ENCODE results near the gene RYK. TPM values are rescaled to one million over a fixed set of nuclear protein-coding genes. Genes with fewer than 3 reads are reported as not detected.
"Not testable (repeated sequence)": the region's sequence is repeated elsewhere in the genome, so short reads cannot be mapped to it uniquely, and the experiment has no call there.

The RYK gene
- total RNA-seq, 1 donor from 2014 or later = 60.4 TPM

- H3K4me3 Mint-ChIP-seq (ENCODE audit: unreplicated experiment); H3K4me1 Mint-ChIP-seq (ENCODE audit: unreplicated experiment); H3K9me3 Mint-ChIP-seq (ENCODE audit: unreplicated experiment); H3K36me3 Mint-ChIP-seq (ENCODE audit: low read depth, unreplicated experiment); H3K27ac Mint-ChIP-seq (ENCODE audit: unreplicated experiment); DNase-seq (ENCODE audit: low spot score); H3K27me3 Mint-ChIP-seq (ENCODE audit: unreplicated experiment): not testable (repeated sequence)
- peak; percentile 7 for TF ChIP-seq CTCF (IDR thresholded peaks at IDR 0.05; ENCODE audit: unreplicated experiment)
Measured at GRCh38 chr3:134224796-134225156, 25.9 kb downstream of the RYK start.

- H3K4me1 Mint-ChIP-seq (ENCODE audit: unreplicated experiment) = peaks cover 9% of the 10 kb centered on the region
- peaks cover 3% of the 10 kb centered on the region for H3K36me3 Mint-ChIP-seq (ENCODE audit: low read depth, unreplicated experiment)
- DNase-seq (ENCODE audit: low spot score) = no peak
- no peaks in the 10 kb centered on the region for H3K27me3 Mint-ChIP-seq (ENCODE audit: unreplicated experiment)
- no peaks in the 10 kb centered on the region for H3K9me3 Mint-ChIP-seq (ENCODE audit: unreplicated experiment)
- TF ChIP-seq CTCF (IDR thresholded peaks at IDR 0.05; ENCODE audit: unreplicated experiment) = no peak
- no peak overlapping the region for H3K27ac Mint-ChIP-seq (ENCODE audit: unreplicated experiment)
- H3K4me3 Mint-ChIP-seq (ENCODE audit: unreplicated experiment) = no peak overlapping the region
Measured at GRCh38 chr3:134222835-134223234, 27.8 kb downstream of the RYK start.

- H3K36me3 Mint-ChIP-seq (ENCODE audit: low read depth, unreplicated experiment) = peaks cover 3% of the 10 kb centered on the region
- no peak overlapping the region for H3K27ac Mint-ChIP-seq (ENCODE audit: unreplicated experiment)
- H3K27me3 Mint-ChIP-seq (ENCODE audit: unreplicated experiment) = no peaks in the 10 kb centered on the region
- no peaks in the 10 kb centered on the region for H3K9me3 Mint-ChIP-seq (ENCODE audit: unreplicated experiment)
- DNase-seq (ENCODE audit: low spot score) = no peak
- H3K4me1 Mint-ChIP-seq (ENCODE audit: unreplicated experiment) = peaks cover 9% of the 10 kb centered on the region
- no peak overlapping the region for H3K4me3 Mint-ChIP-seq (ENCODE audit: unreplicated experiment)
- TF ChIP-seq CTCF (IDR thresholded peaks at IDR 0.05; ENCODE audit: unreplicated experiment) = no peak
Measured at GRCh38 chr3:134216851-134217250, 33.8 kb downstream of the RYK start.

- H3K9me3 Mint-ChIP-seq (ENCODE audit: unreplicated experiment) = no peaks in the 10 kb centered on the region
- no peak for DNase-seq (ENCODE audit: low spot score)
- H3K36me3 Mint-ChIP-seq (ENCODE audit: low read depth, unreplicated experiment) = peaks cover 3% of the 10 kb centered on the region
- no peak overlapping the region for H3K4me3 Mint-ChIP-seq (ENCODE audit: unreplicated experiment)
- peaks cover 9% of the 10 kb centered on the region for H3K4me1 Mint-ChIP-seq (ENCODE audit: unreplicated experiment)
- no peak for TF ChIP-seq CTCF (IDR thresholded peaks at IDR 0.05; ENCODE audit: unreplicated experiment)
- H3K27ac Mint-ChIP-seq (ENCODE audit: unreplicated experiment) = no peak overlapping the region
- H3K27me3 Mint-ChIP-seq (ENCODE audit: unreplicated experiment) = no peaks in the 10 kb centered on the region
Measured at GRCh38 chr3:134216191-134216764, 34.4 kb downstream of the RYK start.

GRCh38 chr3:134214239-134214638 is 36.4 kb downstream of the RYK start:
- Mint-ChIP-seq H3K9me3 (ENCODE audit: unreplicated experiment) (no peaks in the 10 kb centered on the region), H3K27ac (ENCODE audit: unreplicated experiment) (no peak overlapping the region), H3K4me1 (ENCODE audit: unreplicated experiment) (peaks cover 9% of the 10 kb centered on the region), H3K27me3 (ENCODE audit: unreplicated experiment) (peaks cover 2% of the 10 kb centered on the region), H3K36me3 (ENCODE audit: low read depth, unreplicated experiment) (peaks cover 9% of the 10 kb centered on the region), H3K4me3 (ENCODE audit: unreplicated experiment) (no peak overlapping the region)
- DNase-seq (ENCODE audit: low spot score) = no peak
- no peak for TF ChIP-seq CTCF (IDR thresholded peaks at IDR 0.05; ENCODE audit: unreplicated experiment)
